Kidney epithelial cell (primary cell): ENCODE results near the gene LHX2. TPM values are rescaled to one million over a fixed set of nuclear protein-coding genes. Genes with fewer than 3 reads are reported as not detected.
"Not testable (repeated sequence)": the region's sequence is repeated elsewhere in the genome, so short reads cannot be mapped to it uniquely, and the experiment has no call there.

ENCODE experiments used
- DNase-seq: peaks from one replicate; pipeline ENCODE4 v3.0.0-alpha.2; 2010; ENCODE audit warnings: low read depth
- H3K27me3 ChIP-seq: 2 replicates; pipeline ENCODE4 v1.6.0; 2011; ENCODE audit warnings: low read length; ENCODE audit not compliant: control insufficient read depth, insufficient read depth
- H3K36me3 ChIP-seq: 2 replicates; pipeline ENCODE4 v1.5.1; 2011; ENCODE audit warnings: low read length; ENCODE audit not compliant: control insufficient read depth, insufficient read depth
- H3K4me3 ChIP-seq: 2 replicates; pipeline ENCODE4 v1.5.1; 2011; ENCODE audit warnings: low read depth, mild to moderate bottlenecking, control low read depth, low read length
- CTCF ChIP-seq: IDR thresholded peaks from 2 replicates; pipeline ENCODE4 v1.5.1; 2011; ENCODE audit warnings: mild to moderate bottlenecking, moderate library complexity, low read length, control low read depth, inconsistent platforms; ENCODE audit not compliant: insufficient read depth, poor library complexity, severe bottlenecking
- total RNA-seq: library from RNA; depleted of rRNA; stranded (reverse); fragments of >200 nt; gene quantifications from 2 replicates; pipeline ENCODE4 v1.2.3, GENCODE V29; 2015

The LHX2 gene
- total RNA-seq, 1 donor from 2014 or later = not detected

DNA sequence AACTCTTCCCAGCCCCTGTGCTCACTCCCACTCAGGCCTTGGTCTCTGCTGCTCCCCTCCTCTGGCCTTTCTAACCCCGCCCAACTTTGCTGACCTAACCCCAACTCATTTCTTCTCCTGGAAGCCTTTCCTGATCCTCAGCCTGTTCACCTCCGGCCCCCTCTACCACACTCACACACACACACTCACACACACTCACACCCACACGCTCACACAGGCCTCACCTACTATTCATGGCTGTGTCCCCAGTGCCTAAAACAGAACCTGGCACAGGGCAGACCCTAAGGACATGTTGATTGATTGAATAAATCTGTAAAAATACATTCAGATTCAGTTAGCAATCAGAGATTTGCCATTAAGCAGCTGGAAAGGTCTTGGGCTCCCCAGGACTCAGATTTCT is 28.5 kb upstream of the LHX2 start:
- TF ChIP-seq CTCF = no peak
- DNase-seq = no peak
- H3K4me3 ChIP-seq = no peak overlapping the region
- peaks cover 26% of the 10 kb centered on the region for H3K27me3 ChIP-seq
- H3K36me3 ChIP-seq = no peaks in the 10 kb centered on the region

DNA sequence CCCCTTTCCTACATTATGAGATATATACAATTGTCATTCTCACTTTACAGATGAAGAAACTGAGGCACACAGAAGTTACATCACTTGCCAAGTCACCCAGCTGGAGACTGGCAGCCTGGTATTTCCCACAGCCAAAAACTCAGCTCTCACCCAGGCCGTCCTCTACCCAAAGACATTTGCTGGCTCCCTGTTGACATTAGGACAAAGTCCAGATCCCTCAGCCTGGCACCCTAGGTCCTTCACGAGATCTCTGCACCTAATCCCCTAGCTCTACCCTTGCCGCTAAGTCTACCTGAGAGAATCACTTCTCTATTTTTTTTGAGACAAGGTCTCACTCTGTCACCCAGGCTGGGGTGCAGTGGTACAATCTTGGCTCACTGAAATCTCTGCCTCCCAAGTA is 26.8 kb upstream of the LHX2 start:
- TF ChIP-seq CTCF = no peak
- Histone ChIP-seq H3K36me3 (no peaks in the 10 kb centered on the region), H3K27me3 (peaks cover 25% of the 10 kb centered on the region), H3K4me3 (no peak overlapping the region)
- DNase-seq = no peak

GRCh38 chr9:123985869-123986268 is 25.7 kb upstream of the LHX2 start:
- Histone ChIP-seq H3K36me3 (no peaks in the 10 kb centered on the region), H3K27me3 (peaks cover 26% of the 10 kb centered on the region), H3K4me3 (no peak overlapping the region)
- TF ChIP-seq CTCF = no peak
- no peak for DNase-seq

- H3K4me3 ChIP-seq = no peak overlapping the region
- no peaks in the 10 kb centered on the region for H3K36me3 ChIP-seq
- H3K27me3 ChIP-seq = peaks cover 31% of the 10 kb centered on the region
- no peak for TF ChIP-seq CTCF
- no peak for DNase-seq
These were observed 21.1 kb upstream of the LHX2 start for GRCh38 chr9:123990427-123990826.

DNA sequence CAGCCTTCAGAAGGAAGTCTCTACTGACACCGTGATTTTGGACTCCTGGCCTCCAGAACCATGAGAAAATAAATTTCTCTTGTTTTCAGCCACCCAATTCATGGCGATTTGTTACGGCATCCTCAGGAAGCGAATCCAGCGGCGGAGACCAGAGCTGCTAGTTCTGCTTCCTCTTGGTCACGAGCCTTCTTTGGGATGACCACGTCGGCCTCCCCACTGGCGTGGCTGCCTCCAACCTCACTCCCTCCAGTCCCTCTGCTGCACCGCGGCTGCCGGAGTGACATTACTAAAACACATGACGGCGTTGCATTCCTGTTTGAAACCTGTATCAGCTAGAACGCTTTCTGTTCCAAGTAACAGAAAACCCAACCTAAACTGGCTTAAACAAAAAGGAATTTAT is 18.9 kb upstream of the LHX2 start:
- H3K4me3 ChIP-seq, DNase-seq, H3K36me3 ChIP-seq: not testable (repeated sequence)
- peaks cover 46% of the 10 kb centered on the region for H3K27me3 ChIP-seq

DNA sequence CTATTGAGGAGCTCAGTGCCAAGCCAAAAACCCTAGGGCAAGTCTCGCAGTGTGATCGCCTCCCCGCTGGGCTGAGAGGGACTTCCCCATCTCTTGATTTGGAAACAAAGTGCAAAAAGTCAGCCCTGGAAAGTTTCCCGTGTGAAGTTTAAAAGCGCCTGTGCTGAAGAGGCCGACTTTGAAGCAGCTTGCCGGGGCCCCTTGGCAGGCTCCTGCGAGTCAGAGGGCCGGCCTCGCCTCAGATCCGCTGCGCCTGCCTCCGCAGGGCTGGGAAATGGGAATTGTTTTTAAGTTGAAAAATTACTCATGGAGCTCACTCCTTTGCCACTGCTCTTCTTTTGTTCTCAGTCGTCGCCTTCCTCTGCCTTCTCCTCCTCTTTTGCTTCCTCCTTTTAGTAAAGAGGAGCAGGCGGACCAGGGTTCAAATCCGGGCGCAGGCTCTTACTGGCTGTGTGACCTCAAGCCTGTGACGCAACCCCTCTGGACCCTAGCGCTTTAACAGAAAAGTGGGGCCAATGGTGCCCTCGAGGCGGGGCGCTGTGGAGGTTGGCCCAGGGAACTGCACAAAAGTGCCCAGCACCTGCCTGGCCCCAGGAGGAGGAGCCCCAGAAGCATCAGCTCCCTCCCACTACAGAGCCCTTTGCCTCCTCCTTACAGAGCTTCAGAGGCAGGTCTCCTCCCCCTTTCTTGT is 14.7 kb upstream of the LHX2 start:
- DNase-seq = no peak
- Histone ChIP-seq H3K36me3 (no peaks in the 10 kb centered on the region), H3K4me3 (no peak overlapping the region), H3K27me3 (peaks cover 67% of the 10 kb centered on the region)
- TF ChIP-seq CTCF = no peak
